HG03439 (cell line): ENCODE measurements around the gene ADCY10.
"Not testable (repeated sequence)": the region's sequence is repeated elsewhere in the genome, so short reads cannot be mapped to it uniquely, and the experiment has no call there.

Experiments
- ATAC-seq: cut with Tn5 transposase; IDR thresholded peaks from one replicate; pipeline ENCODE4 v1.9.1; 2021; ENCODE audit warnings: mild to moderate bottlenecking, moderate library complexity; ENCODE audit not compliant: unreplicated experiment

Gene ADCY10

GRCh38 chr1:167893798-167894197 lies 20.1 kb downstream of the ADCY10 start:
- ATAC-seq: no peak

- ATAC-seq: no peak
These were observed 23.5 kb downstream of the ADCY10 start for GRCh38 chr1:167890400-167890799.

GRCh38 chr1:167887187-167887586 lies 26.7 kb downstream of the ADCY10 start:
- not testable (repeated sequence) for ATAC-seq

GRCh38 chr1:167882376-167882775 lies 31.6 kb downstream of the ADCY10 start:
- ATAC-seq: no peak

GRCh38 chr1:167881786-167882185 lies 32.1 kb downstream of the ADCY10 start:
- no peak for ATAC-seq

- ATAC-seq: no peak
These were observed 32.9 kb downstream of the ADCY10 start for GRCh38 chr1:167881069-167881468.

- ATAC-seq: no peak
These were observed 33.3 kb downstream of the ADCY10 start for GRCh38 chr1:167880580-167881021.

- no peak for ATAC-seq
These were observed 34.4 kb downstream of the ADCY10 start for GRCh38 chr1:167879508-167879907.

- no peak for ATAC-seq
These were observed 35.4 kb downstream of the ADCY10 start for GRCh38 chr1:167878372-167879160.

- ATAC-seq: no peak
These were observed 37.2 kb downstream of the ADCY10 start for GRCh38 chr1:167876597-167877175.

- ATAC-seq: no peak
These were observed 42.6 kb downstream of the ADCY10 start for GRCh38 chr1:167871331-167871730.

- ATAC-seq: not testable (repeated sequence)
These were observed 44.6 kb downstream of the ADCY10 start for GRCh38 chr1:167869157-167870001.

- ATAC-seq: not testable (repeated sequence)
These were observed 47.1 kb downstream of the ADCY10 start for GRCh38 chr1:167866739-167867414.

- not testable (repeated sequence) for ATAC-seq
These were observed 47.6 kb downstream of the ADCY10 start for GRCh38 chr1:167866326-167866725.

- ATAC-seq: not testable (repeated sequence)
These were observed 48.1 kb downstream of the ADCY10 start for GRCh38 chr1:167865804-167866308.

- not testable (repeated sequence) for ATAC-seq
These were observed 48.7 kb downstream of the ADCY10 start for GRCh38 chr1:167865193-167865592.

- no peak for ATAC-seq
These were observed 49.4 kb downstream of the ADCY10 start for GRCh38 chr1:167864392-167865032.

- ATAC-seq: no peak
These were observed 50.0 kb downstream of the ADCY10 start for GRCh38 chr1:167863921-167864279.

- not testable (repeated sequence) for ATAC-seq
These were observed 50.6 kb downstream of the ADCY10 start for GRCh38 chr1:167863191-167863920.
